CD4-positive, alpha-beta T cell treated with Interferon alpha-2 for 1 hour (primary cell): Measurements from ENCODE around the gene WDR18.

ENCODE experiments used
- DNase-seq, 2 donors: peaks; one replicate each; pipeline ENCODE4 v3.0.0-alpha.2; 2020 to 2022

Gene WDR18

DNA sequence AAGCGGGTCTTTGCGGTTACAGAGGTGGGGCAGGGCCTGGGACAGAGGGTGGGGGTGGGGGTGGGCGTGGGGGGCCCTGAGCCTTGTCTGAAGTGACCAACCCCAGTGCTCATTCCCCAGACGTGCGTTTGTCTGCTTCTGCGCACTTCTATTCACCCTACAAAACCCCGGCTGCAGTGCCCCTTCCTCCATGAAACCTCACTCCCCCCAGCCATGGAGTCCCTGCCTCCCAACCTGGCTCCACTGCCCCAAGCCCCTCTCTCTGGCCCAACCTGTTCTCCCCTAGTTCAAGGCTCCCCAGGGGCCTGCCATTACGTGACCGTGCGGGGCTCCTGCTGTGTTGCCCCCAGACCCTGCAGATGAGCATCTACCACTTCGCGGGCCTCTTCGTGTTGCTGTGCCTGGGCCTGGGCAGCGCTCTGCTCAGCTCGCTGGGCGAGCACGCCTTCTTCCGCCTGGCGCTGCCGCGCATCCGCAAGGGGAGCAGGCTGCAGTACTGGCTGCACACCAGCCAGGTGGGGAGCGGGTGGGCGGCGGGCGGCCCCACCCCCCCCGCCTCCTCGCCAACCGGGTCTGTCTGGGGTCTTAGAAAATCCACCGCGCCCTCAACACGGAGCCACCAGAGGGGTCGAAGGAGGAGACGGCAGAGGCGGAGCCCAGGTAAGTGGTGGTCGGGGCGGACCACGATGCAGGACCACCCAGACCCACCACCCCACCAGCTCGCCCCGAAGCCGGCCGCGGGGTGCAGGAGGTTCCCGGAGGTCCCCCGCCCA lies 24.3 kb downstream of the WDR18 start:
- DNase-seq, result no peak

DNA sequence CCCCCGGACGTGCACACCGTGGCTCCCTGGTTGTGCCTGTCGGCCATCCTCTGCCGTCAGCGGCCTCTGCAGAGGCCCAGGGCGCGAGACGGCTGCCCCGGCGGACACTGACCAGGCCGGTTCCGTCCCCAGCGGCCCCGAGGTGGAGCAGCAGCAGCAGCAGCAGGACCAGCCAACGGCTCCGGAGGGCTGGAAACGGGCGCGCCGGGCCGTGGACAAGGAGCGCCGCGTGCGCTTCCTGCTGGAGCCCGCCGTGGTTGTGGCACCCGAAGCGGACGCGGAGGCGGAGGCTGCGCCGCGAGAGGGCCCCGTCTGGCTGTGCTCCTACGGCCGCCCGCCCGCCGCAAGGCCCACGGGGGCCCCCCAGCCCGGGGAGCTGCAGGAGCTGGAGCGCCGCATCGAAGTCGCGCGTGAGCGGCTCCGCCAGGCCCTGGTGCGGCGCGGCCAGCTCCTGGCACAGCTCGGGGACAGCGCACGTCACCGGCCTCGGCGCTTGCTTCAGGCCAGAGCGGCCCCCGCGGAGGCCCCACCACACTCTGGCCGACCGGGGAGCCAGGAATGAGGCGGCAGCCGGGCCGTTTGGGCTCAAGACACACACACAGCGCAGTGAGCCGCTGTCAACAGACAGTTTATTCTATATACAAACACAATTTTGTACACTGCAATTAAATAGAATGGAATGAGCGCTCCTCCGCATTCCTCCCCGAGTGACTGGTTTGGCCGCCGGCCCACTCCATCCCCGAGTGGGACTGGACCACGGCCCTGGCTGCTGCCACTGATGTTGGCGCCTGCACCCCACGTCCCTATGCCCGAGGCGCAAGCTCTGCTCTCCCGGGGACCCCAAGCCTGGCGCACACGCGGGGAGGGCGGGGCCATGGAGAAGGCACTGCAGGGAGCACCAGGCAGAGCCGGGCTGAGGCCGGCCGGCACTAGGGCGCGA lies 25.2 kb downstream of the WDR18 start:
- no peak for DNase-seq

DNA sequence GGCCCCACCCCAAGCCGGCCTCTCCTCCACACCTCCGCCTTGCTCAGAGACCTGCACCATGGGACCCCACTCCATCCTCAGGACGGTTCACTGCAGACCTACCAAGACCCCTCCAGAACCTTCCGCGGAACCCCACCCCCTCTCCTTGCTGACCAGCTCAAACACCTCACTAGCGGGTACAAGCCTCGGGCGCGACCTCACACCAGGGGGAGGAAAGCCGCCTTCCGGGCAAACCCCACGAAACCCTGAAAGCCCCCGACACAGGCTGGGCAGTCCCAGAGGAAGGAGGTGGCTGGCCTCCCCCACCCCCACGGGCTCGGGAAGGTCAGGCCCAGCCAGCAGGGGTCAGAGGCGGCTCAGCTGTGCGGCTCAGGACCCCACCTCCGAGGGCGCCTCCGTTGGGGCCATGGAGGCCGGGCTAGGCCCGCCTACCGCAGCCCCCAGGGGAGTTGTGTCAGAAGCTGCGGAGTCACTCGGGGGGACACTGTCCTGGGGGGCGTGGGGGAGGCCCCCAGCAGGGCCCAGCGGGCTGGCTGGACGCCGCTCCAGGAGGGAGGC lies 25.9 kb downstream of the WDR18 start:
- DNase-seq, result no peak

DNA sequence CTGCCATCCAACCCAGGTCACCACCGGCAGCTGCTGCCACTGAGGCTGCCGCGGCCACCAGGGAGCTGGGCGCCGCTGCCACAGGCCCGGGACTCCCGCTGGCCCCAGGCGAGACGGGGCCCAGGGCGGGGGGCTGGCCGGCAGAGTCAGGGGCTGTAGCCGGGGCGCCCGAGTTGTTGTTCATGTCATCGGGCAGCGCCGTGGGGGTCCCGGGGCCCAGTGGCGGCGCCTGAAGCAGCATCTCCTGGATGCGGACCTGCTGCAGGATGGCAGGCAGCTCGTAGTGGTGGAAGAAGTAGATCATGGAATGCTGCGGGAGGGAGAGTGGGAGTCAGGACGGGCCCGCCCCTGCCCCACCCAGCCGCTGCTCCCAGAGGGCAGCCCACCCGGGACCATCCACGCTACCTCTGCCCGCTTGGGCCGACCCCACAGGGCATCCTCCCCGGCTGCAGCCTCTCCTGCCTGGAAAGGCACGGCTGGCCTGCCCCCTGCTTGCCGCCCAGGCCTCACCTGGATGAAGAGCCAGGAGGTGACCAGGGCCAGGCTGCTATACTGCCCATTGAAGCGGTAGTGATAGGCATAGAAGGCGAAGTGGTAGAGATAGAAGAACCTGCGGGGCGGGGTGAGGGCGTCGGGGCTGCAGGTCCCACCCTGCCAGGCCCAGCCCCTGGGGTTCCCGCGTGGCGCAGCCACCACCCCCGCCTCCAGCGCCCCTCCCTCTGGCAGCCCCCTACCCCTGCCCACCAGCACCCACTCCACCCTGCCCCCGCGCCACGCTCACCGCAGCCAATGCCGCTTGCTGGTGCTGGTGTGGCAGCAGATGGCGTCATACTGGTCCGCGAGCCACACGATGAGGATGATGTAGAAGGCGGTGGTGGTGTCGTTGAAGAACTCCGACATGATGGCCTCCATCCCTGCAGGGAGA lies 26.7 kb downstream of the WDR18 start:
- no peak for DNase-seq

DNA sequence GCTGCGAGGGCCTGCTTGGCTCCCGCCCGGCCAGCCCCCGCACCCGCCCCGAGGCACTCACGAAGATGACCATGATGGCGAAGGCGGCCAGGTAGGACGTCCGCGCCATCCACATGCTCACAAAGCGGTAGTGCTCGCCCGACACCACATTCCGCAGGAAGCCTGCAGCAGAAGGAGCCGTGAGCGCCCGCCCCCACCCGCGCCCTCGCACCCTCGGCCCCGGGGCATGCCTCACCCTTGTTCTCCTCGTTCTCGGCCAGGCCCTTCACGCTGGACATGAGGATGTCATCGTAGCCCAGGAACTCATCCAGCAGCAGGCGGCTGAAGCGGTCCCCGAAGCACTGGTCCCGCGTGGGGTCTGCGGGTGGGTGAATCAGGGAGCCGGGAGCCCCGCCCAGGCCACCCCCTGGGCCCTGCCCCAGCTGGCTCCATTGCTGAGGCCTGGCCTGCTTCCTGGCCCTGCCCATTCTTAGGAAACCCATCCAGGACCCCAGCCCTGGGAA lies 27.7 kb downstream of the WDR18 start:
- no peak for DNase-seq

DNA sequence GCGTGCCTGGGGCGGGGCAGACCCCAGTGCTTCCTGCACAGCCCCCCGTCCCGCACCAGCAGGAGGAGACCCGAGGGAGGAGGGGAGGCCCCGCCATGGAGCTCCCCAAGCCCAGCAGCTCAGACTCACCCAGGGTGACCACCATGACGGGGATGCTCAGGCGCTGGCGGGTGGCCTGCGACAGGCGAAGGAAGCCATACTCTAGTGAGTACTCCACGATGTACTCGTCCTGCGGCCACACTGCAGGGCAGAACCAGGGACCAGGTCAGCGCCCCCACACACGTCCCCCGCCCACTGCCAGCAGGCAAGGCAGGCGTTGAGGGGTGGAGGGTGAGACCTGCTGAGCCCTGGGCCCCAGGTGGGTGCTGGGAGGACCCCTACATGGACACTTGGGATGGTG lies 28.2 kb downstream of the WDR18 start:
- DNase-seq, result no peak

DNA sequence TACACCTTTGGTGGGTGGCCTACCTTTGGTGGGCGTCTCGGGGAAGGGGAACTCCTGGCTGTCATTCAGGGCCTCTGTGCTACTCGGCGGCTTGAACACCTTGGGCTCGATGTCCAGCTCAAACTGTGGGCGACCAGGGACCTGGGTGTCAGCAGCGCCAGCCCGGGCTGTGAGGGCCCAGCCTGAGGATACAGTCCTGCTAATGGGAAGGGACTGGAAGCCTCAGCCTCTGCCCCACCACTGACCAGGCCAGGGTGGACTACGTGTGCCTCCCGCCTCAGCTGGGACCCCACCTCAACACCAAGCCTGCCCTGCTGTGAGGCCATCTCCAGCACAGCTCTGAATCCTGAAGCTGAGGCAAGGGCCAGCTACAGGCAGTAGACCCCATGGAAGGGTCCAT lies 29.1 kb downstream of the WDR18 start:
- DNase-seq, result no peak

DNA sequence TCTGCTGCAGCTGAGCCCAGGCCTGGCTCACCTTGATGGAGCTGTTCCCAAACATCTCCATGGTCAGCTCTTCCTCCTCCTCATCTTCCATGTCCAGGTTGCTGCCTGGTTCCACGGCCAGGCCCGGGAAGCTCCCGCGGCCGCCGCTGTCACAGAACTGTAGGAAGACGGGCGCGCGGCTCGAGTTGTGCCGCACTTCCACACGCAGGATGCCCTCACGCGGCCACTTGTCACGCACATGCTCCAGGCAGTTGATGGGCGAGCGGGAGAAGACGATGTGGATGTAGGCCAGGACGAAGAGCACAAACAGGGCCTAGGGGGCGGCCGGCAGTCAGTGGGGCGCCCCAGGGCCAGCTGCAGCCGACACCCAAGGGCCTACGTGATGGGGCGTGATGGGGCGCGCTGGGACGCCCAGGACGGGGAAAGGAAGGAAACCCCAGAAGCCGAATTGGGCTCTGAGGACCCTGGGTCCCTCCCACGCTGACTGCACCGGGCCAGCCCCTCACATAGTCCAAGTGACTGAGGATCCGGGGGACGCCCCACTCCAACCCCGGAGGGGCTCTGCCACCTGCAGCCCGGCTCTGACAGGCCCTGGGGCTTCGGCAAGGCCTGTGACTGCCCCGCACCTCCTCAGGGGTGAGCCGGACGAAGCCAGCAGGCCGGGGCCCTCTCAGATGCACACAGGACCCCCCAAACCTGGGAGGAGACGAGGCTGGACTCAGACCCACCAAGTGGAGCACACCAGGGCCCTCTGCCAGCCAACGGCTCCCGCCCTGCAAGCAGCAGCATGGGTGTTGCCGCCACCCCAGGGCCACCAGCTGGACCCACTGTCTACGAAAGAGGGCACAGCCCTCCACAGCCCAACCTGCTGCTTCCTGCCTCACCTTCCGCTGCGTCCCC lies 30.3 kb downstream of the WDR18 start:
- no peak for DNase-seq

DNA sequence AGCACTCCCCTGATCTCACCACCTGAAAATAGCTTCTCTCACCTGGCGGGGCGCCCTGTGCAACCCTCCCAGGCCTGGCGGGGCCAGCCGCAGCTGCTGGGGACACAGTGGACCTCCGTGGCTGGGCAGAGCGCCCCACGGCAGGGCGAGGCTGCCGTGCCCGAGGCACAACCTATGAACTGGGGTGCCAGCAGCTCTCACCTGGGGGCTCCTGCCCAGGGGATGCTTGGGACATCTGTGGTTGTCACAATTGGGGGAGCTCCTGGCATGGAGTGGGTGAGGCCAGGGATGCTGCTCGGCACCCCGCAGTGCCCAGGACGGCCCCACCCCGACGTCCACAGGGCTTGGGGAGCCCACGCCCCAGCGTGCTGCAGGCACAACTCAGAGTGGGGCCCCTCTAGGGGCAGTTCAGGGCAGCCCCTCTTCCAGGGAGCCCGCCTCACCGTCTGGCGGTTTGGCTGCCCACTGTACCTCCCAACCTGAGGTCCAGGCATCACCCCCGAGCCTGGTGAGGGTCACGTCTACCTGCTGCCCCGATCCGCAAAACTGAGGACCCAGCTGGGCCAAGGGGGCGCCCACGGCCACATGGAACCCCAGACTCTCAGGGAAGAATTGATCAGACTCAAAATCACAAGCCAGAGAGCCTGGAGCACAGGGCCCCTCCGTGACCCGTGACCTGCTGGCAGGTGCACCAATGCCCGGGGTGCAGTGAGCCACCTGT lies 31.1 kb downstream of the WDR18 start:
- DNase-seq, result no peak

DNA sequence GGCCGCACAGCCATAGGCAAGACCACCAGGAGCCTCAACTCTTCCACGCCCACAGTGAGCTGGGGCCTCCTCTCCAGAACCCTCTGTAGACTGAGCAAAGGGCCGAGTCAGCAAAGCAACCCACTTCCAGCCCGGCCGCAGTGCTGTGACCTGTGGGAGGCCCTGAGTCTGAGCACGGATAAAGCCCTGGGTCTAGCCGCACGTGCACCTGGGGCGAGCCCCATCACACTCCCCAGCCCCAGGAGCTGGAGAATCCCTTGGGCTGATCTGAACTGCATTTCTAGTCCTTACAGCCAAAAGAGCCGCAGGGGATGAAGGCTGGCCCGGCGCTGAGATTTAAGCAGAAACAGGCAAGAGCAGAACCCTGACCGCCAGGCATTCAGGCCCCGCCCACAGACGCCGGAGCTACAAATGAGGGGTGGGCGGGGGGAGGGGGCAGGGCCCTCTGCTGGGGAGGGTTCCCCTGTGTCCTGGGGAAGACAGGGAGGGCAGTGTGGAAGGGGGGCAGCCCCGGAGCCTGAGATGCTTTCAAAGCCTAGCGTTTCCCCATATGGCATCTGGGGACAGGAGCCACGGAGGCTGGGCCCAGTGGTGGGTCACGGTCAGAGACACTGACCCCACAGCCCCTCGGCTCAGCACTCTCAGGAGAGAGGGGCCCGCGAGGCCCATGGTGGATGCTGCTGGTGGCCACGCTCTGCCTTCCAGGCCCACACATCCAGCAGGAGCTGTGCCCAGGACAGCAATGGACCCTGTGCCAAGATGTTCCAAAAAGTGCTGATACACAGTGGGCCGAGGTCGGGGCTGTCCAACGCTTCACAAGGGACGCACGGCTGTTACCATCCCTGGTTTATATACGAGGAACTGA lies 31.9 kb downstream of the WDR18 start:
- DNase-seq, result no peak

DNA sequence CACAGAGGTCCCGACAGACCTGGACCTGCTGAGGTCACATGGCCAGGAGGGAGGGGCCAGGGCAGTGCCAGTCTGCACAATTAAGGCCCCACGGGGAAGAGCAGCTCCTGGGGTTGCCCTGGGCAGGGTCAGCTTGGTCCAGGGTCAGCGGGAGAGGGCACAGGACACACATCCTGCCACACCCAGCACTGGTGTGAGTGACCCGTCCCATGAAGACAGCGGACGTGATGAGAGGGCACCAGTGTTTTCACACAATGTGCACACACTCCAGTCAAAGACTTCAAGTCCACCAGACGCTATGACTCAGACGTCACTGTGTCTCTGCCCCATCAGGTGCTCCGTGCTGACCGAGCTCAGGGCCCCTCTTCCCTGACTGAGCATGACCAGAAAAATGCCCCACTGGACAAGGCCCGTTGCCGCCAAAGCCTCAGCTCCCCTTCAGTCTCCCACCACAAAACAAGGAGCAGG lies 32.5 kb downstream of the WDR18 start:
- DNase-seq, result no peak

DNA sequence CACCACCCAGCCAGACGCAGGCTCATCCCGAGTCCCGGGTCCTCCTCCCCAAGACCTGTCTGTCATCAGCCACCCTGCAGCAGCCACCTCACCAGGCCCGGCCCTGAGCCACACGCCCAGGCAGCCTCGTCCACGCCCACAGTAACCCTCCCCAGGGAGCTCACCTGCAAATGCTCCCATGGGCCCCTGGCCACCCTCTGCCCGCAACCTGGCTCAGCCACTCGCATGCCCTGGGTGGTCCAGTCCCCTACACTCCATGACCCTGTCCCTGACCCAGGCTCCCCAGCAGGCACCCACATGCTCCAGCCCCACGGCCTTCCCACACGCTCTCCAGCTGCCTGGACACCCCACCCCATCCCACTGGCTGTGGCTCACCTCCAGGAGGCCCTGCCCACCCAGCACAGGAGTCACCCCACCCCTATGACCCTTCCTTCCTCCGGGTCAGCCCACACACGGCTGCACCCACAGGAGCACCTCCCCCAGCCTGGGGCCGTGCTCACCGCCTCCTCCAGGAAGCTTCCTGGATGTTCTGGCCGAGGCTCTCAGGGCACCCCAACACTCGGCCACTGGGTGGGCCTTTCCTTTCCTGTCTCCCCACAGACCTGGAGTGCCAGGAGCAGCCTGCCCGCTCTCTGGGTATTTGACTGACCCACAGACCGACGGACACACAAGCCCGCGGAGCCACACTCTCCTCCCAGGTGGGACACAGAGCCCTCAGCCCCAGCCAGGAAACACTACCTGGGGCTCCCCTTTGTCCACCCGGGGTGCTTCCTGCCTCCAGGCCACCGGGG lies 33.2 kb downstream of the WDR18 start:
- no peak for DNase-seq

DNA sequence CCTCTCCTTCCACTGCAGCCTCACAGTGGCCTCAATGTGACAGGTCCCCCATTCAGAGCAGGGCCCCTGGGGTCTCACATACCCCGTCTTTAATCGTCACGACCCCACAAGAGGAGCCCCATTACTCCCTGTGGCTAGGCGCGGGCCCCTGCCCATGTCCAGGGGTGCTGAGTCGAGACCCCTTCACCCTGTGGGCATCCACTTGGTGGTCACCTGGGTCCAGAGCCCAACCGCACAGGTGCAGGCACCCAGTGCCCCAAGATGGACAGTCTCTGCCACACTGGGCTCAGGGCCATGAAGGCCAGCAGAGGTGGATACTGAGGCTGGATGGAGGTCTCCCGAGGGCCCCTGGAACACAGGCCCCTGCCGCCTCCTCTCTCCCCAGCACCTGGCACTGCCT lies 33.8 kb downstream of the WDR18 start:
- no peak for DNase-seq

DNA sequence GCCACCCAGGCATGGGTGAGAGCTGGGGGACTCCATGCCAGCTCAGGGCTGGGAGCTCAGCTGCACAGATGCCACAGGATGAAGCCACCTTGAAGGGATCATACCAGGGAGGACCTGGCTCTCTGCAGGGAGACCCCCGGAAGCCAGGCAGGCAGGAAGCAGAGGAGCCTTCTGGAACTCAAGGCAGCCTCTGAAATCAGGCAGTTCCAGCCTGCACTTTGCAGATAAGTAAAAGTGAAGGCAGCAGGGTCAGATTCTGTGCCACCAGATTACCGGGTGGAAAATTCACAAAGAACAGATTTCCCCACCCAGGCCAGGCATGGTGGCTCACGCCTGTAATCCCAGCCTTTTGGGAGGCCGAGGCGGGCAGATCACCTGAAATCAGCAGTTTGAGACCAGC lies 34.2 kb downstream of the WDR18 start:
- DNase-seq, result no peak

DNA sequence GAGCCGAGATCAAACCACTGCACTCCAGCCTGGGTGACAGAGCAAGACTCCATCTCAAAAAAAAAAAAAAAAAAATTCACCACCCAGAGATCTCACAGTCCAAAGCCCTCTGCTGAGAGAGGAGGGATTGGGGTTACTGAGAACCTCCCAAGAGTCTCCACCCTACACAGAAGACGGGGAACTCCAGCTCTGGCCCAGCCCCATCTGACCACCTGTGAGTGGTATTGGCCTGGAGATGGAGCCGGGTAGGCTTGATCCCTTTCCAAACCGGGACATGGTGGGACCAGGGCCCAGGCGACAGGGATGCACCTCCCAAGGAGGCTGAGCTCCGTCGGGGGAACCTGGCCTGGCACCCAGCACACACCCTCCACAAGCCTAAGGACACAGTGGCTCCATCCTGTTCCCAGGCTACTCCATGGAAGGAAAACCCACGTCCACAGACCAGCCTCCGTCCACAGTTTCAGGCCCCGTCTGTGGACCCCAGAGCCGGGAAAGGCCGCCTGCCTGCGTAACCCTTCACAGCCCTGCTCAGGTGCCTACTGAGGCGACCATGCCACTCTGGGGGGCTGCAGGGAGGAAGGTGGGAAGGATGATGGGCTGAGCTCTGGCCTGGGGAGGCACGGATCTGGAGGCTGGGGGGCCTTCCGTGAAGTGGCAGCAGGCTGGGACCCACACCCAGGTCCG lies 34.9 kb downstream of the WDR18 start:
- no peak for DNase-seq

DNA sequence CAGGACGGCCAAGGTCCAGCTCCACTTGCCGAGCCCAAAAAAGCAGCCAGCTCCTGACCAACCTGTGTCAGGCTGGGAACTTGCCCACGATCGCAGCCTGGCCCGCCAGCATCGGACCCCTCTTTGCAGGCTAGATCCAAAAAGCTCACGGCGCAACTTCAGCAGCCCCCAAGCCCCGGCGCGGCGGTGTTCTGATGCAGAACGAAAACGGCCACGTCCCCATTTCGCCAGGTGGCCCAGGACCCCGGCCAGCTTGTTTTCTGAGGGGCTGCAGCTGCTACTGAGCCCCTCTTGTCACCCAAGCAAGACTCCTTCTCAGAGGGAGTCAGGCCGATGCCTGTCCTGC lies 35.4 kb downstream of the WDR18 start:
- DNase-seq, result no peak

DNA sequence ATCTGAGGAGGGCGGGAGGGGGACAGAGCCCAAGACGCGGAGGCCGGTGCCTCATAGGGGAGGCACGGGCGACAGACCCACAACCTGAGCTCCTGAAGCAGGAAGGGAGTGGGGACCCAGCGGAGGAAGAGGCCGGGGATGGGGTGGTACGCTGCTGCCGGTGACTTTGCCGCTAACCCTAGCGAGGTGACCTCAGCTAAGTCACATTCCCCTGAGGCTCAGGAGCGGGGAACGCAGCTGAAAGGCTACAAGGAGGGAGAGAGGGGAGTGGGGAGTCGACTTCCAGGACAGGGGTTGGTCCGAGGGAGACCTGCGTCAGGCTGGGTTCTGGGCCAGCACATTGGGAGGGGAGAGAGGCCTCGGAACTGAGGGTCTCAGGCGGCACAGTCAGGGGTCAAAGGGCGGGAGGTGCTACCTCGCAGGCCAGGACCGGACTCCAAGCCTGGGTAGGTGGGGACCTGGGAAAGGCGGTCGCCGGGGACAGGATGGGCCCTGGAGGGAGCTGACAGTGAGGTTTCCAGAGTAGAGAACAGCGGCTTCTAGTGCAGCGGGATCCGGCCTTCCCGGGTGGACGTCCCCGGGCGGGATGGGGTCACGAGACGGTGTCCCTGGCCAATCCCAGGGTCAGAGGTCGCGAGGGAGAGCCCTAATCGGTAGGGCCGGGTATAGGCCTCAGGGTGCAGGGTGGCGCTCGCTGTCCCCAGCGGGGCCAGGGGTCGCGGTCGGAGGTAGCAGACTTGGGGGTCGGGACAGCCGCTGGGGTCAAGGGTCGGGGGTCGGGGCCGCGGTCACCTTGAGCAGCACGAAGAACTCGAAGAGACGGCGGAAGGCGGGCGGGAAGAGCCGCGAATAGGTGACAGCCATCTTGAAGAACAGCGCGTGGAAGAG lies 36.1 kb downstream of the WDR18 start:
- no peak for DNase-seq
